Activated CD8-positive, alpha-beta memory T cell treated with anti-CD3 and anti-CD28 coated beads, Interleukin-2, amount 10 ng/mL, durations not matched to agents 7 days and 5 days (primary cell): ENCODE data around the gene BTNL9. TPM values are rescaled to one million over a fixed set of nuclear protein-coding genes. Genes with fewer than 3 reads are reported as not detected.

Experiments used
- ATAC-seq: fragments of 150-1000 bp; cut with Tn5 transposase; one replicate; pipeline ENCODE4 v1.10.0; 2021; ENCODE audit warnings: moderate library complexity
- CTCF ChIA-PET: fragments of 350-600 bp; sonication (Branson Sonifier 250); formaldehyde crosslinking; loops from one replicate; lab custom pipeline; 2021; ENCODE audit warnings: antibody characterized with exemption; lab: Charles Lee
- DNase-seq: peaks from one replicate; pipeline ENCODE4 v3.0.0-alpha.2; 2020
- H3K27ac Mint-ChIP-seq: one replicate; pipeline ENCODE4 v1.8.0; 2021; ENCODE audit warnings: mild to moderate bottlenecking, mixed read lengths
- H3K27me3 Mint-ChIP-seq: one replicate; pipeline ENCODE4 v1.8.0; 2021; ENCODE audit warnings: mixed read lengths
- H3K36me3 Mint-ChIP-seq: one replicate; pipeline ENCODE4 v1.8.0; 2021; ENCODE audit warnings: mild to moderate bottlenecking, mixed read lengths
- H3K4me1 Mint-ChIP-seq: one replicate; pipeline ENCODE4 v1.8.0; 2021; ENCODE audit warnings: mixed read lengths
- H3K4me3 Mint-ChIP-seq: one replicate; pipeline ENCODE4 v1.8.0; 2021; ENCODE audit warnings: mild to moderate bottlenecking, moderate library complexity, mixed read lengths
- H3K9me3 Mint-ChIP-seq: one replicate; pipeline ENCODE4 v1.8.0; 2022; ENCODE audit warnings: low read depth, mixed read lengths
- total RNA-seq, 2 experiments: library from RNA; stranded (reverse); gene quantifications; one replicate each; pipeline ENCODE4 v1.2.3, GENCODE V29; 2021

BTNL9 gene
- total RNA-seq, 2 experiments from 2014 or later, result not detected

- no peaks in the 10 kb centered on the region for H3K9me3 Mint-ChIP-seq
- DNase-seq, result peak; percentile 29
- no peaks in the 10 kb centered on the region for H3K4me1 Mint-ChIP-seq
- CTCF ChIA-PET, result no interaction called here
- H3K4me3 Mint-ChIP-seq, result no peak overlapping the region
- ATAC-seq, result no peak
- H3K27ac Mint-ChIP-seq, result no peak overlapping the region
- H3K36me3 Mint-ChIP-seq, result no peaks in the 10 kb centered on the region
- H3K27me3 Mint-ChIP-seq, result peaks cover 82% of the 10 kb centered on the region
These were observed 19.5 kb downstream of the BTNL9 start for GRCh38 chr5:181059297-181060230.

- Mint-ChIP-seq H3K27me3 (peaks cover 76% of the 10 kb centered on the region), H3K4me1 (no peaks in the 10 kb centered on the region), H3K36me3 (no peaks in the 10 kb centered on the region), H3K27ac (no peak overlapping the region), H3K4me3 (no peak overlapping the region), H3K9me3 (no peaks in the 10 kb centered on the region)
- CTCF ChIA-PET, result no interaction called here
- ATAC-seq (no peak), DNase-seq (no peak)
These were observed 20.1 kb downstream of the BTNL9 start for GRCh38 chr5:181060231-181060590.

GRCh38 chr5:181060924-181061323, 20.9 kb downstream of the BTNL9 start:
- no peaks in the 10 kb centered on the region for H3K36me3 Mint-ChIP-seq
- no peak overlapping the region for H3K4me3 Mint-ChIP-seq
- H3K27ac Mint-ChIP-seq, result no peak overlapping the region
- ATAC-seq (no peak), DNase-seq (no peak)
- H3K4me1 Mint-ChIP-seq, result no peaks in the 10 kb centered on the region
- no peaks in the 10 kb centered on the region for H3K9me3 Mint-ChIP-seq
- CTCF ChIA-PET, result no interaction called here
- peaks cover 69% of the 10 kb centered on the region for H3K27me3 Mint-ChIP-seq

- DNase-seq (peak; percentile 12), ATAC-seq (no peak)
- H3K4me1 Mint-ChIP-seq, result no peaks in the 10 kb centered on the region
- no peak overlapping the region for H3K4me3 Mint-ChIP-seq
- H3K27me3 Mint-ChIP-seq, result peaks cover 64% of the 10 kb centered on the region
- H3K9me3 Mint-ChIP-seq, result no peaks in the 10 kb centered on the region
- H3K27ac Mint-ChIP-seq, result no peak overlapping the region
- CTCF ChIA-PET, result no interaction called here
- no peaks in the 10 kb centered on the region for H3K36me3 Mint-ChIP-seq
These were observed 21.6 kb downstream of the BTNL9 start for GRCh38 chr5:181061645-181062044.

GRCh38 chr5:181062631-181063030, 22.6 kb downstream of the BTNL9 start:
- CTCF ChIA-PET, result no interaction called here

GRCh38 chr5:181063514-181063913, 23.4 kb downstream of the BTNL9 start:
- H3K27ac Mint-ChIP-seq, result no peak overlapping the region
- CTCF ChIA-PET, result no interaction called here
- H3K4me1 Mint-ChIP-seq, result no peaks in the 10 kb centered on the region
- H3K27me3 Mint-ChIP-seq, result peaks cover 59% of the 10 kb centered on the region
- ATAC-seq, result no peak
- H3K36me3 Mint-ChIP-seq, result no peaks in the 10 kb centered on the region
- H3K9me3 Mint-ChIP-seq, result no peaks in the 10 kb centered on the region
- no peak overlapping the region for H3K4me3 Mint-ChIP-seq
- peak; percentile 19 for DNase-seq

More at GRCh38 chr5:181062631-181063030, 22.6 kb downstream of the BTNL9 start:
- H3K9me3 Mint-ChIP-seq, result no peaks in the 10 kb centered on the region
- H3K27ac Mint-ChIP-seq, result no peak overlapping the region
- ATAC-seq (no peak), DNase-seq (peak; percentile 3)
- no peaks in the 10 kb centered on the region for H3K4me1 Mint-ChIP-seq
- peaks cover 59% of the 10 kb centered on the region for H3K27me3 Mint-ChIP-seq
- no peak overlapping the region for H3K4me3 Mint-ChIP-seq
- H3K36me3 Mint-ChIP-seq, result no peaks in the 10 kb centered on the region

GRCh38 chr5:181064987-181065386, 24.9 kb downstream of the BTNL9 start:
- H3K36me3 Mint-ChIP-seq, result no peaks in the 10 kb centered on the region
- H3K4me1 Mint-ChIP-seq, result no peaks in the 10 kb centered on the region
- H3K27ac Mint-ChIP-seq, result no peak overlapping the region
- H3K4me3 Mint-ChIP-seq, result no peak overlapping the region
- DNase-seq, result peak; percentile 33
- CTCF ChIA-PET, result no interaction called here
- H3K27me3 Mint-ChIP-seq, result peaks cover 62% of the 10 kb centered on the region
- no peak for ATAC-seq
- no peaks in the 10 kb centered on the region for H3K9me3 Mint-ChIP-seq

- no peaks in the 10 kb centered on the region for H3K36me3 Mint-ChIP-seq
- no peak for ATAC-seq
These were observed 29.9 kb downstream of the BTNL9 start for GRCh38 chr5:181069767-181070491.

GRCh38 chr5:181070523-181070922, 30.5 kb downstream of the BTNL9 start:
- no peak overlapping the region for H3K4me3 Mint-ChIP-seq

More at GRCh38 chr5:181069767-181070491, 29.9 kb downstream of the BTNL9 start:
- Mint-ChIP-seq H3K27me3 (peaks cover 37% of the 10 kb centered on the region), H3K27ac (no peak overlapping the region), H3K9me3 (no peaks in the 10 kb centered on the region), H3K4me3 (no peak overlapping the region), H3K4me1 (no peaks in the 10 kb centered on the region)
- peak; percentile 30 for DNase-seq
- CTCF ChIA-PET, result no interaction called here

GRCh38 chr5:181071257-181071656, 31.2 kb downstream of the BTNL9 start:
- no peaks in the 10 kb centered on the region for H3K36me3 Mint-ChIP-seq
- no peak overlapping the region for H3K4me3 Mint-ChIP-seq
- peaks cover 35% of the 10 kb centered on the region for H3K27me3 Mint-ChIP-seq
- CTCF ChIA-PET, result no interaction called here
- DNase-seq (no peak), ATAC-seq (no peak)
- H3K9me3 Mint-ChIP-seq, result no peaks in the 10 kb centered on the region
- H3K27ac Mint-ChIP-seq, result no peak overlapping the region
- H3K4me1 Mint-ChIP-seq, result no peaks in the 10 kb centered on the region

More at GRCh38 chr5:181070523-181070922, 30.5 kb downstream of the BTNL9 start:
- H3K9me3 Mint-ChIP-seq, result no peaks in the 10 kb centered on the region
- H3K27ac Mint-ChIP-seq, result no peak overlapping the region
- peaks cover 37% of the 10 kb centered on the region for H3K27me3 Mint-ChIP-seq
- peak; percentile 16 for DNase-seq
- no peaks in the 10 kb centered on the region for H3K36me3 Mint-ChIP-seq
- no peak for ATAC-seq
- H3K4me1 Mint-ChIP-seq, result no peaks in the 10 kb centered on the region
- CTCF ChIA-PET, result no interaction called here

GRCh38 chr5:181076920-181077319, 36.9 kb downstream of the BTNL9 start:
- DNase-seq (no peak), ATAC-seq (no peak)
- H3K36me3 Mint-ChIP-seq, result no peaks in the 10 kb centered on the region
- peaks cover 26% of the 10 kb centered on the region for H3K27me3 Mint-ChIP-seq
- H3K9me3 Mint-ChIP-seq, result no peaks in the 10 kb centered on the region
- no peak overlapping the region for H3K27ac Mint-ChIP-seq
- CTCF ChIA-PET, result no interaction called here
- H3K4me3 Mint-ChIP-seq, result no peak overlapping the region
- H3K4me1 Mint-ChIP-seq, result no peaks in the 10 kb centered on the region

- H3K4me3 Mint-ChIP-seq, result no peak overlapping the region
- no peak for ATAC-seq
- DNase-seq, result no peak
- H3K4me1 Mint-ChIP-seq, result no peaks in the 10 kb centered on the region
- no peaks in the 10 kb centered on the region for H3K9me3 Mint-ChIP-seq
- no peaks in the 10 kb centered on the region for H3K36me3 Mint-ChIP-seq
- CTCF ChIA-PET, result no interaction called here
- H3K27ac Mint-ChIP-seq, result no peak overlapping the region
- peaks cover 56% of the 10 kb centered on the region for H3K27me3 Mint-ChIP-seq
These were observed 41.9 kb downstream of the BTNL9 start for GRCh38 chr5:181081989-181082388.

- Mint-ChIP-seq H3K4me1 (no peaks in the 10 kb centered on the region), H3K9me3 (no peaks in the 10 kb centered on the region), H3K27me3 (peaks cover 41% of the 10 kb centered on the region), H3K27ac (no peak overlapping the region), H3K36me3 (no peaks in the 10 kb centered on the region), H3K4me3 (no peak overlapping the region)
- ATAC-seq (no peak), DNase-seq (no peak)
- CTCF ChIA-PET, result no interaction called here
These were observed 44.6 kb downstream of the BTNL9 start for GRCh38 chr5:181084621-181085195.
